HG02623 (cell line): ENCODE data around the gene TADA2B.

Experiments
- ATAC-seq: cut with Tn5 transposase; IDR thresholded peaks from one replicate; pipeline ENCODE4 v1.9.1; 2021; ENCODE audit warnings: moderate library complexity; ENCODE audit not compliant: unreplicated experiment

TADA2B gene

GRCh38 chr4:7037425-7037824 lies 5.7 kb upstream of the TADA2B start:
- no peak for ATAC-seq

- ATAC-seq: no peak
These were observed 2.4 kb upstream of the TADA2B start for GRCh38 chr4:7040765-7041164.

GRCh38 chr4:7041246-7041645 lies 1.9 kb upstream of the TADA2B start:
- no peak for ATAC-seq

GRCh38 chr4:7041801-7042502 lies 1.2 kb upstream of the TADA2B start:
- ATAC-seq: no peak

DNA sequence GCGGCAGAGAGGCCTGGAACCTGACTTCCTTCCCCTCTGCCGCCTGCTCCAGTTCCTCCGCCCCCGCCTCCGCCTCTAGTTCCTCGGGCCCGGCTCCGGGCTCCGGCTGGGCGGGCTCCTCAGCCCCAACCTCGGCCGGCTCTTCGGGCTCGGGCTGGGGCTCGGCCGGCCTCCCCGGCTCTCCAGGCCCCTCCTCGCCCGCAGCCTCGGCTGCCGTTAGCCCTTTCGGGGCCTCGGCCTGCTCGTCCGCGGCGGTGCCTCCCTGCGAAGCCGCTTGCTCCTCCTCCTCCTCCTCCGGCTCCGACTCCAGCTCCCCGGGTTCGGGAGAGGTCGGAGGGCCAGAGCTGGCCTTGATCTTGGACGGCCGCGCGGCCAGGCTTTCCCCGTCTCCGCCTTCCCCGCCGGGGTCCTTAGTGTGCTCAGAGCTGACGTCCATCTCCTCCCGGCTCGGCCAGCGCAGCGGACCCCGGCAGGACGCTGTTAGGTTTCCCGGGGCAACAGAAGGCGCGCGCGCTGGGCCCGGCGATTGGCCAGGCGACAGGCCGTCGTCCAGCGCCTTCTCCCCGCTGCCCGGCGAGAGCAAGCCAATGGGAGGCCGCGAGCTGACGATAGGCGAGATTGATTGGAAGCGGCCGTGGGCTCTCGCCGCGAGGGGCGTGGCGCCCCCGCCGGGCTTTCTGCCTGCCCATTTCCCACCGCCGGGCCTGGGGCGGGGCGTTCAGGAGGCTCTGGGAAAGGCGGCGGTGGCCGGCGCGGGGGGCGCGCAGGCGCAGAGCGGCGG lies 479 bp upstream of the TADA2B start:
- ATAC-seq: peak; percentile 81

DNA sequence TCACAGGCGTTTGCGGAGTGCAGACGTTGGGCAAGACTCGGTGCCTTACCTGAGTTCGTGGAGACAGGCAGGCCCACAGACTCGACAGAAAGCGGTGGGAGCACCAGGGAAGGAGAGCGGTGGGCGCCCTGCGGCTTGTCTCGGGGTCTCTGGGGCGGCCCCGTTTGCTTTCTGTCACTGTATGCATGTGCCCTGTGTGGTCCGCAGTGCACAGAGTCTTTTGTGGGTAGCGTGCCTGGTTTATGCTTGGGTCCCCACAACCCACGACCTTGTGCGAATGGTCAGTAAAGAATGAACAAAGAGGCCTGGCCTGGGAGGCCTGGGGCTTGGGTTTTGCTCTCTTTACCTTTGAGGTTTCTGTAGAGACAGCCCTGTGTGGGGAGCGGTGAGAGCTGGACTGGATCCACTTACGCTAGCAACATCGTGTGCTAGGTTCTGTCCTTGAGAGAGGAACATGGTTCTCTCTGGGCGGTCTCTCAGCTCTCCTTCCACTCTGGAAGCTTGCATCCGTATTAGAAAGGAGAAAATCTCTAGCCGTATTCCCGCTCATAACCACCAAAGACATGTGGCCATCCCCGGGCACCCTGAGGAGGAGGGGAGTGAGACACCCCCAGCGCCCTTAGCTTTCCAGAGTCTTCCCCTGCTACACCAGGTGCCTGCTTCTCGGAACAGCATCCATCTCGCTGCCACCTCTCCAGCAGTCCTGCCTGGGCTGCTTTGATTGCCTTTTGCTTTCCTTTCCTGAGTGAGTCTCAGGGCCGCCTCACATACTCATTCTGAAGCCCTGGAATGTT lies 1.2 kb downstream of the TADA2B start:
- no peak for ATAC-seq

- ATAC-seq: no peak
These were observed 2.4 kb downstream of the TADA2B start for GRCh38 chr4:7045553-7045952.

DNA sequence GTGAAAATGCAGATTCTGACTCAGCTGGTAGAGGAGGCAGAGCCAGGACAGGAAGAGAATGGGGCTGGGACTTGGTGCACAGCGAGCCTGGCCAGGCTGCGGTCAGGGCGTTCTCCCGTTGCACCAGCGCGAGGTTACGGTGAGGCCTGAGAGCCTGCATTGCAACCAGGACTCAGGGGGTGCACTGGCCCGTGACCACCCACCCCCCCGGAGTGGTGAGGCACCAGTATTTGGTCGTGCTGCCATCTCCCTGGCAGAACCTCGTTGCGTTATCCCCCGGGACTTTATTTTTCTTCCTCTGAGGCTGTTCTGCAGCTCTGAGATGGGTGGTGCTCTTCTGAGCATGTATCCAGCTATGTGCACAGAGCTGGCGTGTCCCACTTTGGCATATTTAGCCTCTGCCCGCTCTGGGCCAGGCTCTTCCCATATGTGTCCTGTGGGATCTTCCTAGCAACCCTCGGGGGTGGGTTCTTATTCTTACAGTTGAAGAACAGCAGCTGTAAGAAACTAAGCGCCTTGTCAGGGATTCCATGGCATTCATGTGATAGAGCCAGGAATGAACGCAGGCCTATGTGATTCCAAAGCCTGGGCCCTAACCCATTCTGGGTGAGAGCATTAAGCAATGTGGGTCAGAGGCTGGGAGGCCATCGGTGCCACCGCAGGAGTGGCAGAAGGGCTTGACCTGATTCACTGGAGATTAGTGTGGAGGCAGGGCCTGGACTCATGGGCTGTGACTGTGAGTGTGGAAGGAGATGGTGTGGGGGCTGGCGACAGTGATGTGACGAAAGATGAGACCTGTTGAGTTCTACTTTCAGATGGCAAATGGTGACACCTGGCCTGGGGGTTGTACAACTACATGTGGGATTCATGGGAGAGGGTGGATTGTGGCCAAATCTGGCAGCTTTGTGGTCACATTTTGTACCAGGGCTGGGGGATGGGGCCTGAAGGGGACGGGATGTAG lies 3.1 kb downstream of the TADA2B start:
- ATAC-seq: no peak

DNA sequence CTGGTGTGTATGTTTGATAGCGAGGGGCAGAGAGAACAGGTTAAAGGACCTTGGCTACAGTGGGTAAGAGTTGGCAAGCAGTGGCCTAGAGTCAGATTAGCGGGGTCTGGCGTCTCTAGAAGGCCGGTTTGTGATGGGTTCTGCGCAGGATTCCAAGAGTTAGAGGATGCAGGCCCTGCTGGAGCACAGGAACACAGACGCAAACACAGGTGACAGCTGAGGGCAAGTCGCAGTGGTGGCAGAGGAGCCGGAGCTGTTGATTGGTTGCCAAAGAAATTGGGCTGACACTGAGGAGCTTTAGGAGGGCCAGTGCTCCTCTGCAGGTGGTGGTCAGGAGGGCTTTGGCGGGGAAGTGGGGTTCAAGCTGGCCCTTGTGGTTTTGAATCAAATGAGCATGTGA lies 3.8 kb downstream of the TADA2B start:
- ATAC-seq: no peak

DNA sequence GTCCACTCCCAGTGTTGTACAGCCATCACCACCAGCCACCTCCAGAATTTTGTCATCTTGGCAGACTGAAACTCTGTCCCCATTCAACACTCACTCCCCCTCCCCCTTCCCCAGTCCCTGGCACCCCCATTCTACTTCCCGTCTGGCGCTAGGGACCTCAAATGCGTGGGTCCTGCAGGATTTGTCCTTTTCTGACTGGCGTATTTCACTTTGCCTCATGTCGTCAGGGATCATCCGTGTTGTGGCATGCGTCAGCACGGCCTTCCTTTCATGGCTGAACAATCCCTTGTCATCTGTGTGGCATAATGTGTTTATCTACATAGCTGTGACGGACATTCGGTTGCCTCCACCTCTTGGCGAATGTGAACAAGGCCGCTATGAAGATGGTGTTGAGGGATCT lies 5.5 kb downstream of the TADA2B start:
- ATAC-seq: no peak

GRCh38 chr4:7049295-7049694 lies 6.1 kb downstream of the TADA2B start:
- ATAC-seq: no peak

- ATAC-seq: no peak
These were observed 6.6 kb downstream of the TADA2B start for GRCh38 chr4:7049739-7050138.

DNA sequence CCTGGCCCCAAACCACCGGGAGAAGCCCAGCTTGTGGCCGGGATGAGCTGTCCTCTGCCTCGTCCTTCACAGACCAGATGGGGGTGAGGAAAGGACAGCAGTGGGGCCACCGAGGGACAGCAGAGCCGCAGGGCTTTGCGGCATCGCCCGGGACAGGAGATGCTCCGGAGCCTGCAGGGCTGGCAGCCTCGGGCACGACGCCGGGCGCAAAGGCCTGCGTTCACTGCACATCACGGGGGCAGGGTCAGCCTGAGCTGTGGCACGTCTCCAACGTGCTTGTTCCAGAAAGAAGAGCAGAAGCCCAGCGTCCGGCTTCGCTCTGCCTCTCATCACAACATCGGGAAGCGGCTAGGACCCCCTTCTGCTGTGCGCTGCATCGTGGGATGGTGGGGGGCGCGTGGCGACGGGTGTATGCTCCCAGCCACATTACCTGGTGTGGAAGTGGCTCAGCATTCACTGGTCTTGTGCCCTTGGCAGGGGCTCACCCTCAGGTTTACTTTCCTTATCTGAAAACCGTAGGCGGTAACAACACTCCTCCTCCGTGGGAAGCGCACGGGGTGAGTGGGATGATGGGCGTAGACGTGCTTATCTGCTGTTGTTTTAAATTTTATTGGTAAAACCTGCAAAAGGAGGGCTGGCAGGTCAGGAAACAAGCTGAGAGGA lies 7.4 kb downstream of the TADA2B start:
- no peak for ATAC-seq

DNA sequence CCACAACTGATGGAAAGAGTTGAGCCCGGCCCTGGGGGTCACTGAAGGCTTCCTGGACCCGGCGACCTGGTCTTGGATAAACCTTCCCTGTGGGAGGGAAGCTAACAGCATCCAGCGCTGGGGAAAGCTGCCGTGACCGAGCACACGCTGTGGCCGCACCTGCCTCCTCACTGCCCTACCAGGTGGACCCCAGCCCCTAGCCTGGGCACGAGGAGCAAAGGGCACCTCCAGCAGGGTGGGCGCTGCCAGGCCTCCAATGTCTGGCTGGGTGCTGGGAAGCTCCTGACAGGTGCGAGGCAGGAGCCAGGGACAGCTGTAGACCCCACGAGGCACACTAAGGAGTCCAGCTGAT lies 7.9 kb downstream of the TADA2B start:
- ATAC-seq: no peak

GRCh38 chr4:7051905-7052304 lies 8.7 kb downstream of the TADA2B start:
- ATAC-seq: no peak

DNA sequence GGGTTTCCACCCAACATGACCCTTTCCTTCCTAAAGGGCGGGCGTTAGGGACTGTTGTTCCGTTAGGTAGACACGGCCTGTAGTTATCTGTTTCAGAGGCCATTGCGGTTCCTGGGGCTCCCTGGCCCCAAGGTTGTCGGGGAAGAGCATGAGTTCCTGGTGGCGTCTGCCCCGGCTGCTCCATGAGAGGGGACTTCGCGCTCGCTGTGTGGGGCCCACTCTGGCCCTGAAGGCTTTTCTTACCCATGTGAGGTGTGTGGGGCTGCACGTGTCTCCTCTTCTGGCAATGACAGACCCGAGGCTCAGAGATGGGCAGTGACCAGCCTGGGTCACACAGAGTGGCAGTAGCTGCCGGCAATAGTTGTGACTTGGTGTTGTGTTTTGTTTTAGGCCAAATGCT lies 9.1 kb downstream of the TADA2B start:
- ATAC-seq: no peak

DNA sequence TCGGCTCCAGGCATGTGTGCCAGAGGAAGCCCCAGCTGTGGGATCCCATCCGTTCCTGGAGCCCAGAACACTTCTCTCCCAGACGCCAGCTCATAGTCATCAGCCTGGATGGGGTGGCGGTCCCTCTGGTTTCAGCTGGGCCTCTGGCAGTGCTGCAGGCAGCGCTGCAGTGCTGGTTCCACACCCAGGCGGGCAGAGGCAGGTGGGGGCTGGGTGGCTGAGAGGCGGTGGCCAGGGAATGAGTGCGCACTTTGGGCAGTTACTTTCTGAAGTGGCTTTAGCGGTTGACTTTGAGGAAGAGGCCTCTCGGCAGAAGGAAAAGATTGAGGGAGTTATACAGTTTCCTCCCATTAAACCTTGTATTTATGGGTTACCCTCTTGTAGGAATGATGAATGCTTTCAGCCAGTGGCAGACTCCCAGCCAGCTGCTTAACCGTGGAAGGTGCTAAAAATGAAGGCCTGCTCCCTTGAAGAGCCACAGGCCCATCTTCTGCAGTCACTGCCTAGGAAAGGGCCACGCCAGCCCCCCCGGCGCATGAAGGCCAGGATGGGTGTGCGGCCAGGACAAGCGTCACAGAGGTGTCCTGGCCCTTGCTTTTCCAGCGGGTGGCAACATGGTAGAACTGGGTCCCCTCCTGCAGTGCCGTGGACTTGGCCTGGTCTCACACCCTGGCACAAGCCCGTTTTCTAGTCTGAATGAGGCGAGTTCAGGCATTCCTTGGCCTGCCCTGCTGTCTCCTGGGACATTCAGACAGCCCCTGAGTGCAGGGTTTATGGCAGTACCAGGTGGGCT lies 9.9 kb downstream of the TADA2B start:
- ATAC-seq: no peak

DNA sequence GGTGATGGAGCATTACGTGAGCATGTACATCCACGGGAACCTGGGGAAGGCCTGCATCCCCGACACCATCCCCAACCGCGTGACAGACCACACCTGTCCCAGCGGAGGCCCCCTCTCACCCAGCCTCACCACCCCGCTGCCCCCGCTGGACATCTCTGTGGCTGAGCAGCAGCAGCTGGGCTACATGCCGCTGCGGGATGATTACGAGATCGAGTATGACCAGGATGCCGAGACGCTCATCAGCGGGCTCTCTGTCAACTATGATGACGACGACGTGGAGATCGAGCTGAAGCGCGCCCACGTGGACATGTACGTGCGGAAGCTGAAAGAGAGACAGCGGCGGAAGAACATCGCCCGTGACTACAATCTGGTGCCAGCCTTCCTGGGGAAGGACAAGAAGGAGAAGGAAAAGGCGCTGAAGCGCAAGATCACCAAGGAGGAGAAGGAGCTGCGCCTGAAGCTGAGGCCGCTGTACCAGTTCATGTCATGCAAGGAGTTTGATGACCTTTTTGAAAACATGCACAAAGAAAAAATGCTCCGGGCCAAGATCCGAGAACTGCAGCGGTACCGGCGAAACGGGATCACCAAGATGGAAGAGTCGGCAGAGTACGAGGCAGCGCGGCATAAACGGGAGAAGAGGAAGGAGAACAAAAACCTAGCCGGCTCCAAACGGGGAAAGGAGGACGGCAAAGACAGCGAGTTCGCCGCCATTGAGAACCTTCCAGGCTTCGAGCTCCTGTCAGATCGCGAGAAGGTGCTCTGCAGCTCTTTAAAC lies 11.1 kb downstream of the TADA2B start:
- no peak for ATAC-seq
